NCI-H146 (cell line): ENCODE data around the gene TMEM43.

ENCODE experiments used
- DNase-seq: peaks from one replicate; lab custom pipeline; 2025; lab: John Stamatoyannopoulos, UW

Gene TMEM43

GRCh38 chr3:14151471-14152083 is 26.7 kb downstream of the TMEM43 start:
- DNase-seq: no peak

- DNase-seq: peak; percentile 2
Measured at GRCh38 chr3:14152233-14152962, 27.5 kb downstream of the TMEM43 start.

- DNase-seq: no peak
Measured at GRCh38 chr3:14152963-14153355, 28.1 kb downstream of the TMEM43 start.

- no peak for DNase-seq
Measured at GRCh38 chr3:14153663-14154062, 28.8 kb downstream of the TMEM43 start.

- no peak for DNase-seq
Measured at GRCh38 chr3:14154276-14154675, 29.4 kb downstream of the TMEM43 start.

- no peak for DNase-seq
Measured at GRCh38 chr3:14154895-14155440, 30.1 kb downstream of the TMEM43 start.

GRCh38 chr3:14156201-14156600 is 31.3 kb downstream of the TMEM43 start:
- DNase-seq: no peak

- DNase-seq: no peak
Measured at GRCh38 chr3:14156843-14157561, 32.1 kb downstream of the TMEM43 start.

GRCh38 chr3:14157951-14158350 is 33.1 kb downstream of the TMEM43 start:
- no peak for DNase-seq

- DNase-seq: no peak
Measured at GRCh38 chr3:14158370-14158769, 33.5 kb downstream of the TMEM43 start.

GRCh38 chr3:14159426-14159825 is 34.6 kb downstream of the TMEM43 start:
- DNase-seq: no peak

GRCh38 chr3:14161282-14161681 is 36.4 kb downstream of the TMEM43 start:
- DNase-seq: no peak

GRCh38 chr3:14162178-14162577 is 37.3 kb downstream of the TMEM43 start:
- DNase-seq: no peak

- DNase-seq: no peak
Measured at GRCh38 chr3:14166877-14167603, 42.2 kb downstream of the TMEM43 start.

- DNase-seq: no peak
Measured at GRCh38 chr3:14169435-14169834, 44.6 kb downstream of the TMEM43 start.

- DNase-seq: no peak
Measured at GRCh38 chr3:14169871-14170270, 45.0 kb downstream of the TMEM43 start.

GRCh38 chr3:14170531-14171159 is 45.8 kb downstream of the TMEM43 start:
- DNase-seq: no peak

GRCh38 chr3:14172496-14172895 is 47.6 kb downstream of the TMEM43 start:
- DNase-seq: no peak

- no peak for DNase-seq
Measured at GRCh38 chr3:14174483-14174882, 49.6 kb downstream of the TMEM43 start.

- DNase-seq: no peak
Measured at GRCh38 chr3:14175383-14176037, 50.7 kb downstream of the TMEM43 start.

GRCh38 chr3:14177580-14178246 is 52.9 kb downstream of the TMEM43 start:
- DNase-seq: no peak
